ENCODE data around the gene FUBP3.

The FUBP3 gene

GRCh38 chr9:130665431-130666392 lies 86.3 kb downstream of the FUBP3 start:
- Histone ChIP-seq H3K4me1 (ENCODE audit: insufficient read depth, low read length) (peaks cover 19% of the 10 kb centered on the region; the same call in 1 of the 2 replicates), H3K4me3 (ENCODE audit: low read length) (peak overlapping the region; percentile 22), H3K27ac (ENCODE audit: low read depth, low read length) (no peak overlapping the region), H3K9me3 (ENCODE audit: insufficient read depth, low read depth, low read length) (no peaks in the 10 kb centered on the region), H3K9ac (ENCODE audit: low read depth, low read length) (no peak overlapping the region), H3K36me3 (ENCODE audit: insufficient read depth, low read length) (no peaks in the 10 kb centered on the region), H3K27me3 (ENCODE audit: insufficient read depth, low read length) (peaks cover 93% of the 10 kb centered on the region)
- 3% methylated on average over 61 of the region's 61 CpGs for WGBS

- H3K27me3 ChIP-seq (ENCODE audit: insufficient read depth, low read length): peaks cover 88% of the 10 kb centered on the region
- H3K4me1 ChIP-seq (ENCODE audit: insufficient read depth, low read length): peaks cover 19% of the 10 kb centered on the region; the same call in 1 of the 2 replicates
- H3K36me3 ChIP-seq (ENCODE audit: insufficient read depth, low read length): no peaks in the 10 kb centered on the region
- no peaks in the 10 kb centered on the region for H3K9me3 ChIP-seq (ENCODE audit: insufficient read depth, low read depth, low read length)
- 5% methylated on average over 60 of the region's 60 CpGs for WGBS
- no peak overlapping the region for H3K9ac ChIP-seq (ENCODE audit: low read depth, low read length)
- H3K4me3 ChIP-seq (ENCODE audit: low read length): peak overlapping the region; percentile 22
- H3K27ac ChIP-seq (ENCODE audit: low read depth, low read length): no peak overlapping the region
These were observed 87.2 kb downstream of the FUBP3 start for GRCh38 chr9:130666393-130667119.

GRCh38 chr9:130667120-130667435 lies 87.7 kb downstream of the FUBP3 start:
- peaks cover 87% of the 10 kb centered on the region for H3K27me3 ChIP-seq (ENCODE audit: insufficient read depth, low read length)
- H3K9ac ChIP-seq (ENCODE audit: low read depth, low read length): no peak overlapping the region
- H3K36me3 ChIP-seq (ENCODE audit: insufficient read depth, low read length): no peaks in the 10 kb centered on the region

GRCh38 chr9:130668196-130668595 lies 88.8 kb downstream of the FUBP3 start:
- H3K4me1 ChIP-seq (ENCODE audit: insufficient read depth, low read length): peaks cover 12% of the 10 kb centered on the region; the same call in 1 of the 2 replicates
- no peak overlapping the region for H3K9ac ChIP-seq (ENCODE audit: low read depth, low read length)
- no peak overlapping the region for H3K27ac ChIP-seq (ENCODE audit: low read depth, low read length)
- H3K9me3 ChIP-seq (ENCODE audit: insufficient read depth, low read depth, low read length): no peaks in the 10 kb centered on the region
- 93% methylated on average over 13 of the region's 13 CpGs for WGBS
- H3K4me3 ChIP-seq (ENCODE audit: low read length): no peak overlapping the region
- H3K27me3 ChIP-seq (ENCODE audit: insufficient read depth, low read length): peaks cover 80% of the 10 kb centered on the region
- H3K36me3 ChIP-seq (ENCODE audit: insufficient read depth, low read length): no peaks in the 10 kb centered on the region

More at GRCh38 chr9:130667120-130667435, 87.7 kb downstream of the FUBP3 start:
- H3K27ac ChIP-seq (ENCODE audit: low read depth, low read length): no peak overlapping the region
- WGBS: 31% methylated on average over 4 of the region's 4 CpGs
- no peak overlapping the region for H3K4me3 ChIP-seq (ENCODE audit: low read length)
- H3K9me3 ChIP-seq (ENCODE audit: insufficient read depth, low read depth, low read length): no peaks in the 10 kb centered on the region
- peaks cover 19% of the 10 kb centered on the region; the same call in 1 of the 2 replicates for H3K4me1 ChIP-seq (ENCODE audit: insufficient read depth, low read length)

- 81% methylated on average over 12 of the region's 12 CpGs for WGBS
- H3K9ac ChIP-seq (ENCODE audit: low read depth, low read length): no peak overlapping the region
- peaks cover 77% of the 10 kb centered on the region for H3K27me3 ChIP-seq (ENCODE audit: insufficient read depth, low read length)
- H3K9me3 ChIP-seq (ENCODE audit: insufficient read depth, low read depth, low read length): no peaks in the 10 kb centered on the region
- H3K4me3 ChIP-seq (ENCODE audit: low read length): no peak overlapping the region
- no peak overlapping the region for H3K27ac ChIP-seq (ENCODE audit: low read depth, low read length)
- H3K36me3 ChIP-seq (ENCODE audit: insufficient read depth, low read length): no peaks in the 10 kb centered on the region
- peaks cover 12% of the 10 kb centered on the region; the same call in 1 of the 2 replicates for H3K4me1 ChIP-seq (ENCODE audit: insufficient read depth, low read length)
These were observed 89.3 kb downstream of the FUBP3 start for GRCh38 chr9:130668659-130669058.

DNA sequence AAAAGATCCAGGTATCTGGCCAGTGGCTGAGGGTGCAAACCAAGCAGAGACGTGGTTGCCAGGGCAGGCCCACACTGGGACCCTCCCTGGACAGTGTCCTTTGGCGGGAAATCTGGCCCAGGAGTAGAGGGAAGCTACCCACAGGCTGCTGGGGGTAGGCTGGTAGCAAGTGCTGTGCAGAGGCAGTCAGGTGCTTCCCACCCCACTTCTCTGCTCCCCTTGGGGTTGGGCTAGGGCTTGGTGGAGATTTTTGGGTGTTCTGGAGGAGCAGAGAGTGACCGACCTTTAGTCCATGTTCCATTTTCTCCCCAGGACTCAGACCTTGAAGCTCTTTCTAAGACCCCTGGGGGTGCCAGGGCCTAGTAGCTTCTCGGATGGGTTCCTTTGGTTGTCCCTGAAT lies 90.6 kb downstream of the FUBP3 start:
- Histone ChIP-seq H3K27me3 (ENCODE audit: insufficient read depth, low read length) (peaks cover 64% of the 10 kb centered on the region), H3K36me3 (ENCODE audit: insufficient read depth, low read length) (no peaks in the 10 kb centered on the region), H3K9me3 (ENCODE audit: insufficient read depth, low read depth, low read length) (no peaks in the 10 kb centered on the region), H3K4me1 (ENCODE audit: insufficient read depth, low read length) (peaks cover 12% of the 10 kb centered on the region; the same call in 1 of the 2 replicates), H3K4me3 (ENCODE audit: low read length) (no peak overlapping the region), H3K9ac (ENCODE audit: low read depth, low read length) (no peak overlapping the region), H3K27ac (ENCODE audit: low read depth, low read length) (no peak overlapping the region)
- WGBS: 86% methylated on average over 4 of the region's 4 CpGs

DNA sequence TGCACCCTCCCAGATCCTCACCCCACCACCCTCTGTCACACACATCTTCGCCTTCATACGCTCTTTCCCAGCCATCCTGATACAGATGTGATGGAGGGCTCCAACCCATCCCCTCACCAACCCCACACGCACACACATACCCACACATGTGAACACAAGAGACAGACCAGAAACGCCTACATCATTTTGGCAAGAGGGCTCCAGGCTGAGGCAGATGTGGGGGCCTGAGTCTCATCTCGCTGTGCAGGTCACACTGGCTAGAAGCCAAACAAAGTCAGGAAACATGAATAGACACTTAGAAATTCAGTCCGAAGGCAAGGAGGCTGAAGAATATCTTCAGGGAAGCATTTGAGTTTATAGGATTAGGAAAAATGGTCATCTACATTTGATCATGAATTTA lies 91.3 kb downstream of the FUBP3 start:
- Histone ChIP-seq H3K4me1 (ENCODE audit: insufficient read depth, low read length) (peaks cover 7% of the 10 kb centered on the region; the same call in 1 of the 2 replicates), H3K4me3 (ENCODE audit: low read length) (no peak overlapping the region), H3K9ac (ENCODE audit: low read depth, low read length) (no peak overlapping the region), H3K9me3 (ENCODE audit: insufficient read depth, low read depth, low read length) (no peaks in the 10 kb centered on the region), H3K27ac (ENCODE audit: low read depth, low read length) (no peak overlapping the region), H3K27me3 (ENCODE audit: insufficient read depth, low read length) (peaks cover 57% of the 10 kb centered on the region), H3K36me3 (ENCODE audit: insufficient read depth, low read length) (no peaks in the 10 kb centered on the region)
- WGBS: 90% methylated on average over 6 of the region's 6 CpGs

- H3K27ac ChIP-seq (ENCODE audit: low read depth, low read length): no peak overlapping the region
- H3K36me3 ChIP-seq (ENCODE audit: insufficient read depth, low read length): no peaks in the 10 kb centered on the region
- peaks cover 48% of the 10 kb centered on the region for H3K27me3 ChIP-seq (ENCODE audit: insufficient read depth, low read length)
- H3K9me3 ChIP-seq (ENCODE audit: insufficient read depth, low read depth, low read length): no peaks in the 10 kb centered on the region
- no peak overlapping the region for H3K4me3 ChIP-seq (ENCODE audit: low read length)
- H3K9ac ChIP-seq (ENCODE audit: low read depth, low read length): no peak overlapping the region
- WGBS: 94% methylated on average over 8 of the region's 8 CpGs
- no peaks in the 10 kb centered on the region for H3K4me1 ChIP-seq (ENCODE audit: insufficient read depth, low read length)
These were observed 93.1 kb downstream of the FUBP3 start for GRCh38 chr9:130672466-130672865.

DNA sequence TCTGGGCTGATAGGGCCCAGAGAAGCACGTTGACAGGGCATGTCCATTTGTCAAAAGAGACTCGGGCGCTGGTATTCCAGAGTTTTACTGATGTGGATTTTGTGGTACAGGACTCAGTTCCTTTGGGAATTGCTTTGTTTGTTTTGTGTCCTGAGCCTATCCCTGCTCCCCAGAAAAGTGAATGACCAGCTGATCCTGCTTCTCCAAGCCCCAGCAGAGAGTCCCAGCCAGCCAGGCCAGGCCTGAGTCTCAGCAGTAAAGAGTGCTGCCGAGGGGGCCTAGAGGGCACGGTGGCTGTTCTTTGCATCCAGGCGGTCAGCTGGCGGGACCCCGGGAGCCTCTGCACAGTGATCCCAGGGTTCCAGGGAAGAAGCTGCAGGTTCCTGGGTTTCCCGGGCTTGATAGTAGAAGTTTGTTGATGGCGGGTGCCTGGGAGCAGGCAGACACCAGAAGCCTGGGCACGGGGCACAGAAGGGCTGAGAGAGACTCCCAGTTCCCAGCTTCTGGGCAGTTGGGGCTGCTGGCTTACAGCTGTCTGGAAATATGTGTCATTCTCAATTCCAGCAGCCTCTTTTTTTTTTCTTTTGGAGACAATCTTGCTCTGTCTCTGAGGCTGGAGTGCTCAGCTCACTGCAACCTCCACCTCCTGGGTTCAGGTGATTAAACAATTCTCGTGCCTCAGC lies 93.7 kb downstream of the FUBP3 start:
- Histone ChIP-seq H3K9me3 (ENCODE audit: insufficient read depth, low read depth, low read length) (no peaks in the 10 kb centered on the region), H3K27ac (ENCODE audit: low read depth, low read length) (no peak overlapping the region), H3K27me3 (ENCODE audit: insufficient read depth, low read length) (peaks cover 47% of the 10 kb centered on the region), H3K4me3 (ENCODE audit: low read length) (no peak overlapping the region), H3K9ac (ENCODE audit: low read depth, low read length) (no peak overlapping the region), H3K4me1 (ENCODE audit: insufficient read depth, low read length) (no peaks in the 10 kb centered on the region), H3K36me3 (ENCODE audit: insufficient read depth, low read length) (no peaks in the 10 kb centered on the region)
- 87% methylated on average over 12 of the region's 12 CpGs for WGBS

DNA sequence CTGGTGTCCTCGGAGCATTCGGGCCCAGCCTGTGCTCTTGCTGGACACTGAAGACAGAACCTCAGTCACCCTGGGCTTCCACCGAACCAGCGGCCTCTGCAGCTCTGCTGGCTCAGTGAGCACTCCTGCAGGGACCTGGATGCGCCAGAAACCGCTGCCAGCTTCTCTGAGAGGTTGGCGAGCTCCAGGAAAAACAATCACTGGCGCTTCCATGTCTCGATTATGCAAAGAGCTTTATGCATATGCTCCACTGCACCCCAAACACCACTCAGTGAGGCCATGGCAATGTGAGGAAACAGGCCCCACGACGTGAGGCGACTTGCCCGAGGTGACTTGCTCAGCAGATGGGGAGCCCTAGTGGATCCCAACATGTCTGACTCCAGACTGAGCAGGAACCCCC lies 96.0 kb downstream of the FUBP3 start:
- H3K27me3 ChIP-seq (ENCODE audit: insufficient read depth, low read length): peaks cover 54% of the 10 kb centered on the region
- no peaks in the 10 kb centered on the region for H3K36me3 ChIP-seq (ENCODE audit: insufficient read depth, low read length)
- no peak overlapping the region for H3K9ac ChIP-seq (ENCODE audit: low read depth, low read length)
- no peaks in the 10 kb centered on the region for H3K9me3 ChIP-seq (ENCODE audit: insufficient read depth, low read depth, low read length)
- no peak overlapping the region for H3K4me3 ChIP-seq (ENCODE audit: low read length)
- H3K27ac ChIP-seq (ENCODE audit: low read depth, low read length): no peak overlapping the region
- 94% methylated on average over 13 of the region's 13 CpGs for WGBS
- H3K4me1 ChIP-seq (ENCODE audit: insufficient read depth, low read length): no peaks in the 10 kb centered on the region

DNA sequence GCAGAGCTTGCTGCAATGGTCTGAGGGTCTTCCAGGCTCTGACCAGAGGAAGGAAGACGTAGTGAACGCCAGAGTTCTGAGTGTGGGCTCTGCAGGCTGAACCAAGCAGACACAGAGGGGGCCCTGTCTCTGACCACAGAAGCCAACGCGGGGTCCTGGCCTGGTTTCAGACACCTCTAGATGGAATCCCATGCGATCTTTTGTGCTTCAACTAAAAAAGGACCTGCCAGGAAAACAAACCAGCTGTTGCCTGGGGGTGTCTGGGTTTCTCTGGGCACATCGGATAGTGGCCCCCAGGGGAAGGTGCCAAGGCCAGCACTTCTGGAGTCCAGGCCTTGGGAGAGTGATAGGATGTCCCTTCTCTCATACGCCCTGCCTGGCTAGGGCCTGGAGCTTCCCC lies 97.9 kb downstream of the FUBP3 start:
- H3K4me3 ChIP-seq (ENCODE audit: low read length): no peak overlapping the region
- WGBS: 88% methylated on average over 7 of the region's 7 CpGs
- no peak overlapping the region for H3K27ac ChIP-seq (ENCODE audit: low read depth, low read length)
- peaks cover 60% of the 10 kb centered on the region for H3K27me3 ChIP-seq (ENCODE audit: insufficient read depth, low read length)
- no peaks in the 10 kb centered on the region for H3K9me3 ChIP-seq (ENCODE audit: insufficient read depth, low read depth, low read length)
- no peaks in the 10 kb centered on the region for H3K4me1 ChIP-seq (ENCODE audit: insufficient read depth, low read length)
- no peaks in the 10 kb centered on the region for H3K36me3 ChIP-seq (ENCODE audit: insufficient read depth, low read length)
- H3K9ac ChIP-seq (ENCODE audit: low read depth, low read length): no peak overlapping the region
